A673 (cell line): ENCODE data around the gene IFI35. TPM values are rescaled to one million over a fixed set of nuclear protein-coding genes. Genes with fewer than 3 reads are reported as not detected.

Source experiments
- BruUV-seq: library from RNA; stranded (reverse); fragments of 400-500 nt; replicated peaks from 2 replicates; lab custom pipeline; 2021; lab: Mats Ljungman, UMichigan
- CTCF ChIA-PET: fragments of 300-600 bp; sonication (Branson Sonifier 250); formaldehyde crosslinking; loops from one replicate; lab custom pipeline; 2022; ENCODE audit warnings: antibody characterized with exemption; lab: Charles Lee
- POLR2A ChIA-PET: fragments of 300-600 bp; sonication (Branson Sonifier 250); formaldehyde crosslinking; loops from one replicate; lab custom pipeline; 2022; ENCODE audit warnings: antibody characterized with exemption; ENCODE audit not compliant: low non-redundant PET; lab: Charles Lee
- DNase-seq: peaks from one replicate; pipeline ENCODE4 v3.0.0-alpha.2; 2015; ENCODE audit warnings: low spot score
- H3K27ac ChIP-seq: fragments of 200-600 bp; sonication (generic); 2 replicates; pipeline ENCODE4 v1.5.1; 2016; ENCODE audit warnings: mixed run types, low read depth, mild to moderate bottlenecking, mixed read lengths, antibody characterized with exemption, low read length; ENCODE audit not compliant: poor library complexity, severe bottlenecking
- H3K27me3 ChIP-seq: fragments of 200-600 bp; sonication (generic); replicated peaks from 2 replicates; pipeline ENCODE4 v1.6.1; 2017; ENCODE audit warnings: mixed run types, low read depth, mild to moderate bottlenecking, mixed read lengths, antibody characterized with exemption, low read length; ENCODE audit not compliant: insufficient read depth, poor library complexity
- H3K36me3 ChIP-seq: fragments of 200-600 bp; sonication (generic); 2 replicates; pipeline ENCODE4 v1.6.1; 2016; ENCODE audit warnings: mixed run types, mild to moderate bottlenecking, mixed read lengths, antibody characterized with exemption, low read length; ENCODE audit not compliant: insufficient read depth, poor library complexity, severe bottlenecking
- H3K4me1 ChIP-seq: fragments of 200-600 bp; sonication (generic); 2 replicates; pipeline ENCODE4 v1.6.1; 2017; ENCODE audit warnings: mixed run types, mild to moderate bottlenecking, mixed read lengths, antibody characterized with exemption, low read length; ENCODE audit not compliant: insufficient read depth, poor library complexity, severe bottlenecking
- H3K4me3 ChIP-seq: fragments of 200-600 bp; sonication (generic); 2 replicates; pipeline ENCODE4 v1.5.1; 2016; ENCODE audit warnings: low read depth, mixed run types, mild to moderate bottlenecking, mixed read lengths, low read length; ENCODE audit not compliant: poor library complexity, severe bottlenecking
- H3K9me3 ChIP-seq: fragments of 200-600 bp; sonication (generic); 2 replicates; pipeline ENCODE4 v1.6.1; 2016; ENCODE audit warnings: mixed run types, low read depth, mild to moderate bottlenecking, mixed read lengths, antibody characterized with exemption, low read length; ENCODE audit not compliant: poor library complexity, severe bottlenecking
- CTCF ChIP-seq: fragments of 300-800, 200-600 bp; sonication (generic); conservative IDR thresholded peaks from 2 replicates; pipeline ENCODE4 v1.5.1; 2017; ENCODE audit warnings: low read depth, mild to moderate bottlenecking, antibody characterized with exemption, low read length, moderate library complexity, mixed read lengths
- EZH2 ChIP-seq: fragments of 200-600 bp; sonication (generic); IDR thresholded peaks from 2 replicates; pipeline ENCODE4 v1.6.1; 2017; ENCODE audit warnings: borderline replicate concordance, low read depth, mild to moderate bottlenecking, mixed read lengths, antibody characterized with exemption, low read length; ENCODE audit not compliant: poor library complexity, severe bottlenecking
- intact Hi-C: fragments of 100-400 bp; cut with micrococcal nuclease; formaldehyde crosslinking; loops from one replicate; pipeline ENCODE4 v1.10.0; 2022; ENCODE audit not compliant: unreplicated experiment
- total RNA-seq: library from RNA; stranded (reverse); gene quantifications from 2 replicates; pipeline ENCODE4 v1.2.3, GENCODE V29; 2021

Gene IFI35
- total RNA-seq, 1 experiment from 2014 or later = 4.9 TPM

GRCh38 chr17:42982266-42982665, 24.3 kb upstream of the IFI35 start:
- TF ChIP-seq EZH2 (no peak), CTCF (no peak)
- intact Hi-C loops = no loop called here
- no peaks in the 10 kb centered on the region for H3K27me3 ChIP-seq
- ChIA-PET POLR2A (no interaction called here), CTCF (no interaction called here)
- H3K9me3 ChIP-seq = no peaks in the 10 kb centered on the region
- no peak overlapping the region for H3K27ac ChIP-seq
- no peak overlapping the region for H3K4me3 ChIP-seq
- H3K36me3 ChIP-seq = peaks cover 5% of the 10 kb centered on the region
- H3K4me1 ChIP-seq = no peaks in the 10 kb centered on the region
- no peak for DNase-seq
- BruUV-seq = no TSS peak

GRCh38 chr17:42985225-42985624, 21.4 kb upstream of the IFI35 start:
- intact Hi-C loops = no loop called here
- CTCF ChIA-PET = no interaction called here
- BruUV-seq = no TSS peak
- no peaks in the 10 kb centered on the region for H3K27me3 ChIP-seq
- H3K27ac ChIP-seq = no peak overlapping the region
- TF ChIP-seq EZH2 = no peak
- no peak for TF ChIP-seq CTCF
- no peaks in the 10 kb centered on the region for H3K4me1 ChIP-seq
- H3K36me3 ChIP-seq = peaks cover 16% of the 10 kb centered on the region
- POLR2A ChIA-PET = no interaction called here
- no peak for DNase-seq
- H3K4me3 ChIP-seq = no peak overlapping the region
- H3K9me3 ChIP-seq = no peaks in the 10 kb centered on the region

- BruUV-seq = no TSS peak
- intact Hi-C loops = no loop called here
- Histone ChIP-seq H3K27ac (no peak overlapping the region), H3K4me1 (no peaks in the 10 kb centered on the region), H3K27me3 (no peaks in the 10 kb centered on the region), H3K36me3 (peaks cover 16% of the 10 kb centered on the region), H3K4me3 (no peak overlapping the region), H3K9me3 (no peaks in the 10 kb centered on the region)
- CTCF ChIA-PET = no interaction called here
- no peak for DNase-seq
- POLR2A ChIA-PET = no interaction called here
- no peak for TF ChIP-seq EZH2
Observed at GRCh38 chr17:42989141-42989540, 17.4 kb upstream of the IFI35 start.

GRCh38 chr17:42989726-42990652, 16.6 kb upstream of the IFI35 start:
- intact Hi-C loops = no loop called here
- TF ChIP-seq EZH2 (no peak), CTCF (no peak)
- no TSS peak for BruUV-seq
- H3K27me3 ChIP-seq = no peaks in the 10 kb centered on the region
- no peak overlapping the region for H3K4me3 ChIP-seq
- no peak overlapping the region for H3K27ac ChIP-seq
- H3K4me1 ChIP-seq = no peaks in the 10 kb centered on the region
- POLR2A ChIA-PET = no interaction called here
- no peak for DNase-seq
- CTCF ChIA-PET = no interaction called here
- peaks cover 16% of the 10 kb centered on the region for H3K36me3 ChIP-seq
- no peaks in the 10 kb centered on the region for H3K9me3 ChIP-seq
